ENCODE data around the gene MSL2. TPM values are rescaled to one million over a fixed set of nuclear protein-coding genes. Genes with fewer than 3 reads are reported as not detected.

The MSL2 gene
- polyA plus RNA-seq, 12 donors: 17.3 to 32.0 (median 28.0) TPM; not detected in 1

Other genes with a start within 250 kb of the MSL2 start
- gene PPP2R3A, start 230.6 kb downstream of the MSL2 start, polyA plus RNA-seq (ENCODE audit: insufficient read length in 12 of 12): 10 to 100 TPM in 11 of 12 donors, not detected in 1; 29.0 to 93.0 (median 70.9) TPM
- 10 to 100 TPM in 11 of 12 donors, not detected in 1; 21.4 to 37.8 (median 31.8) TPM for gene PCCB, start 54.0 kb upstream of the MSL2 start, polyA plus RNA-seq (ENCODE audit: insufficient read length in 12 of 12)